Lower leg skin (tissue), 3 donors: Measurements from ENCODE around the gene STX11.

Source experiments
- CTCF ChIP-seq, 3 donors: fragments of 450-650 bp; IDR thresholded peaks; one replicate each; pipeline ENCODE4 v1.5.1; 2016; ENCODE audit warnings: antibody characterized with exemption in 3 of 3, mild to moderate bottlenecking in 3 of 3, moderate library complexity in 2 of 3
- POLR2A ChIP-seq, 2 donors: fragments of 450-650 bp; IDR thresholded peaks; one replicate each; pipeline ENCODE4 v1.6.1; 2016 to 2017; ENCODE audit warnings: antibody characterized with exemption in 2 of 2, mild to moderate bottlenecking in 1 of 2, moderate library complexity in 1 of 2

GRCh38 chr6:144214029-144214428, 63.7 kb downstream of the STX11 start:
- TF ChIP-seq POLR2A (IDR thresholded peaks at IDR 0.05): no peak
- no peak for TF ChIP-seq CTCF (IDR thresholded peaks at IDR 0.05)
